HG03108 (cell line): ENCODE data around the gene DEFB125.

ENCODE experiments used
- ATAC-seq: cut with Tn5 transposase; IDR thresholded peaks from one replicate; pipeline ENCODE4 v1.9.1; 2021; ENCODE audit warnings: moderate library complexity; ENCODE audit not compliant: unreplicated experiment

DEFB125 gene

GRCh38 chr20:145877-146276 is 58.4 kb downstream of the DEFB125 start:
- ATAC-seq = no peak
